Activated CD8-positive, alpha-beta memory T cell treated with anti-CD3 and anti-CD28 coated beads, Interleukin-2, amount 50 U/mL, for 24 hours (primary cell): Measurements from ENCODE around the gene SBF2.
"Not testable (repeated sequence)": the region's sequence is repeated elsewhere in the genome, so short reads cannot be mapped to it uniquely, and the experiment has no call there.

ENCODE experiments used
- DNase-seq: peaks from one replicate; pipeline ENCODE4 v3.0.0-alpha.2; 2020; ENCODE audit errors: extremely low read depth

Gene SBF2

GRCh38 chr11:10197091-10197490, 96.9 kb downstream of the SBF2 start:
- DNase-seq = no peak

- no peak for DNase-seq
Observed at GRCh38 chr11:10192036-10192435, 102.0 kb downstream of the SBF2 start.

GRCh38 chr11:10181811-10182210, 112.2 kb downstream of the SBF2 start:
- no peak for DNase-seq

GRCh38 chr11:10164621-10165020, 129.4 kb downstream of the SBF2 start:
- no peak for DNase-seq

GRCh38 chr11:10162222-10162621, 131.8 kb downstream of the SBF2 start:
- no peak for DNase-seq

GRCh38 chr11:10160350-10160749, 133.7 kb downstream of the SBF2 start:
- no peak for DNase-seq

GRCh38 chr11:10158461-10158860, 135.6 kb downstream of the SBF2 start:
- DNase-seq = no peak

DNA sequence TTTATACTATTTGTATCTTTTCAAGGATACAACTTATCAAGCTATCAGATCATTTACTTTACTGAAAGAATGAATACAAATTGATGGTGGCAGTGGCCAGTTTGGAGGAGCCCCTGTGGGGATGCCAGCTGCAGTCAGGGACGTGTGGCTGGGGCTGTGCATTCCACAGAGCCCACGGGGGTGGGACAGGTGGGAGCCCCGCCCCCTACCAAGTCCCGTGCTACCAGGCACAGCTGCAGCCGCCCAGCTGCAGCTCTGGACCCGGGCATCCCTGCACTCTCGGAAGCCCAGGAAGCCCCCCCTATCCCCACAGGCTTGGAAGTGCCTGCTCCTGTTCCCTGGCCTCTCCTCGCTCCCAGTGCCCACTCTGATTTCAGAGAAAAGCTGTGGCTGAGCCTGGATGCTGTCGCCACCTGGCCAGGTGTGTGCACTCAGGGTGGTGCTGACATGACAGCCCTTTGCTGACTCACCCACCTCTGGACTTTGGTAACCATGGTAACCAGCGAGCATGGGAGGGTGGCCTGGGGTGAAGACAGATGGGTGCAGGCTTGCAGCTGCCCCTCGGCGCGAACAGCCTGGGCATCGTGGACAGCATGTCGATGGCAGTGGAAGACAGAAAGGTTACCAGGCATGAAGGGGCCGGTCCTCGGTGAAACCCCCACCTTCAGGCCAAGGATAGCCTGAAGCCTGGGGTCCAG, 138.1 kb downstream of the SBF2 start:
- no peak for DNase-seq

DNA sequence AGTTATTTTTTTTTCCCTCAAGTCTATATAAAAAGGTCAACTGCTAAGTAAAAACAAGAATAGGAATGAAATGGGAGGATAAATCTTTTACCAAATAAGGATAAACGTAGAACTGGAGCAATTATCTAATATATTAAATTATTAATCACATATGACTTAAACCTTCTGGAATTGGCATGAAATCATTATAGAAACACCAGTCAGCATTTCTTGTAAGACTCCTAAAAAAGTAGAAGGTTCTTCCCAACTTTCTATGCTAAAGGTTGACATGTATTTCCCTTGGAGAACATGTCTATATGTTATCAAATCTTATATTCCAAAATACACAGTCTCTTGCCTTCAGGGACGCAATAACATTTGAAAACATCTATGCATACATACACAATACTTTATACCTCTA, 143.2 kb downstream of the SBF2 start:
- no peak for DNase-seq

DNA sequence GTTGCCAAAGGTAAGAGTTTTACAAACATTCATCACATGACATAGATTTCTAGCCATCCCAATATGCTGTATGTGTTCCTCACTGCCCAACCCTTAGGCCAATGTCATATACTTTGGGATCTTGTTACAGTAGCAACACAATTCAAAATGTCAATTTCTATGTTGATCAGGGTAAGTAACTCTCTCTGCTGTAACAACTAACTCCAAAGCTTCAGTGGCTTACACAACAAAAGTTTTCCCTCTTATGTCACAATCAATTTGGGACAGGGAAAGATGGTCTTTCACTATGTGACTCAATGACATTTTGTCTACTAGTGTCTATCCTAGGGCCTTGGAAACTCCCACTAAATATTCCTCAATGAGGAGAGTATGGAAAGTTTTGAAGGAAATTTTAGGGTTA, 144.5 kb downstream of the SBF2 start:
- DNase-seq = no peak

- DNase-seq = no peak
Observed at GRCh38 chr11:10147195-10147594, 146.8 kb downstream of the SBF2 start.

DNA sequence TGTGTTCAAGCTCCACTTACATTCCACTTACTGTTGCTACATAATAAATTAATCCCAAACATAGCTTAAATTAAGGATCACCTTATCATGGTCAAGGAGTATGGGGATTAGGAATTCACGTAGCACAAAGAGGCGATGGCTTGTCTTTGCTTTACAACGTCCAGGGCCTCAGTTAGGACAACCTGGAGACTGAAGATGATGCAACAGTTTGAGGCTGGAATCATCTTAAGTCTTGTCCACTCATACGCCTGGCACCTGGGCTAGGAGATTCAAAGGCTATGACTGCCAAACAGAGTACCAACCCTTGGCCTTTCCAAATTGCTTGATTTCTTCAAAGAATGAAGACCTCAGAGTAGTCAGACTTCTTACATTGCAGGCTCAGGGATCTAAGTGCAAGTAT, 149.1 kb downstream of the SBF2 start:
- no peak for DNase-seq

- DNase-seq = no peak
Observed at GRCh38 chr11:10139656-10140055, 154.4 kb downstream of the SBF2 start.

DNA sequence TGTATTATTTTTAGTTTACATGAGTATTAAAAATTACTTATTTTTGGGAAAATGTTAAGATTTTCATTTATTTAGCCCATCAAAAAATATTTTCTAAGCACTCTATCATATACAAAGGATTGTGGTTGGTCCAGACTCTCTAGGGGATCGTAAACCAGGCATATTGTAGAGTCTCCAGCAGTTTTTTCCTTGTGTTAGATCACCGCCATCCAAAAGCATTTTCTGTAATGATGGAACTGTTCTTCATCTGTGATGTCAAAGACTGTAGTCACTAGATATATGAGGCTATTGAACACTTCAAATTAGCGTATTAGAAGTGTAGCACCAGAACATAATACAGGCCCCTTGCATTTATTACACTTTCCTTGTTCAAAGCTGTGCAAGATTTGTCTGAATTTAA, 154.9 kb downstream of the SBF2 start:
- DNase-seq = no peak

DNA sequence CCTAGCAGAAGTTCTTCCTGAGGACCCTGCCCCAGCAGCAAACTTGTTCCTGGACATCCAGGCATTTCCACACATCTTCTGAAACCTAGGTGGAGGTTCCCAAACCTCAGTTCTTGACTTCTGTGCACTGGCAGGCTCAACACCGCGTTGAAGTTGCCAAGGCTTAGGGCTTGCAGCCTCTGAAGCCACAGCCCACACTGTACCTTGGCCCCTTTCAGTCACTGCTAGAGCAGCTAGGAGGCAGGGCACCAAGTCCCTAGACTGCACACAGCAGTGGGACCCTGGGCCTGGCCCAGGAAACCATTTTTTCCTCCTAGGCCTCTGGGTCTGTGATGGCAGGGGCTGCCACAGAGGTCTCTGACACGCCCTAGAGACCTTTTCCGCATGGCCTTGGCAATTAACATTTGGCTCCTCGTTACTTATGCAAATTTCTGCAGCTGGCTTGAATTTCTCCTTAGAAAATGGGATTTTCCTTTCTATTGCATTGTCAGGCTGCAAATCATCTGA, 159.0 kb downstream of the SBF2 start:
- DNase-seq = no peak

- DNase-seq = not testable (repeated sequence)
Observed at GRCh38 chr11:10134226-10134625, 159.8 kb downstream of the SBF2 start.

GRCh38 chr11:10133251-10133650, 160.8 kb downstream of the SBF2 start:
- not testable (repeated sequence) for DNase-seq

DNA sequence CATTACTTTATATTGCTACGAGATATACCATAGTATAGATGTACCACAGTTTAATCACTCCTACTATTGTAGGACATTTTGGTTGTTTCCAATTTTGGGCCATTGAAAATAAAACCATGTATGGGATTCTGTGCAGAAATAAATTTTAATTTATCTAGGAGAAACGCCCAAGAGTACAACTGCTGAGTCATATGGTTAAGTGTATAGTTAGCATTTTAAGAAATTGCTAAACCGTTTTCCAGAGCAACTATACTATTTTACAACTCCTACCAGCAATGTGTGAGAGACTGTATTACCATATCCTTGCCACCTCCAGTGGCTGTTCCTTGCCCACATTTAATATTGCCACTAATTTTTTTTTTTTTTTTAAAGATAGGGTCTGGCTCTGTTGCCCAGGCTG, 163.1 kb downstream of the SBF2 start:
- no peak for DNase-seq

DNA sequence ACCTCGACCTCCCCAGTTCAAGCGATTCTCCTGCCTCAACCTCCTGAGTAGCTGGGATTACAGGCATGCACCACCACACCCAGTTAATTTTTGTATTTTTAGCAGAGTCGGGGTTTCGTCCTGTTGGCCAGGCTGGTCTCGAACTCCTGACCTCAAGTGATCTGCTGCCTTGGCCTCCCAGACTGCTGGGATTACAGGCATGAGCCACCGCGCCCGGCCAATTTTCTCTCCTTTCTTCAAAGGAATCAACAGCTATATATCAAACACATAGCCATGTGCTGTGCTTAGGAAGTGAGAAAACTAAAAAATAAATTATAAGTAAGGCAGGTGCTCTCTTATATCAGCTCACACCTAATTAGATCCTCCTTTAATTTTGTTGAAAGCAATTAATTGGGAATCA, 164.8 kb downstream of the SBF2 start:
- DNase-seq = not testable (repeated sequence)

DNA sequence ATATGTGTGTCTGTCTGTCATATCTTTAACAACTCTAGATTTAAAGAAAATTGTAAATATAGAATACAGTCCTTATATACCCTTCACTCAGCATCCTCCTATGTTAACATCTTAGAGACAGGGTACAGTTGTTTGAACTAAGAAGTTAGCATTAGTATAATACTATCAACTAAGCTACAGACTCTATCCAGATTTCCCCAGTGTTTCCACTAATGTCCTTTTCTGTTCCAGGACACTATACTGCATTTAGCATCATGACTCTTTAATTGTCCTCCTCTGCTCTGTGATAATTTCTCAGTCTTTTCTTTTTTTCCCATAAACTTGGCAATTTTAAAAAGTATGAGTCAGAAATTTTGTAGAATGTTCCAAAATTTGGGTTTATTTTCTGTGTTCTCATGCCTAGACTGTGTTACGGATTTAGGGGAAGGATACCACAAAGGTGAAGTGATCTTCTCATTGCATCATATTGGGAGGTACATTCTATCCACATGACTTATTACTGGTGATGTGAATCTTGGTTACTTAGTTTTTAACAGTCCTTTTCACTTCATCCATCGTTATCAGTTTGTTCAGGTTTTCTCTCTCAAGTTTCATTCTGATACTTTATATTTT, 168.4 kb downstream of the SBF2 start:
- DNase-seq = no peak

GRCh38 chr11:10122326-10123197, 171.5 kb downstream of the SBF2 start:
- no peak for DNase-seq

GRCh38 chr11:10118865-10119264, 175.2 kb downstream of the SBF2 start:
- DNase-seq = no peak
